Right hindlimb (tissue), 1 donor: ENCODE measurements around the gene B3GNT4.
"Not testable (repeated sequence)": the region's sequence is repeated elsewhere in the genome, so short reads cannot be mapped to it uniquely, and the experiment has no call there.

Source experiments
- DNase-seq: peaks from one replicate; pipeline ENCODE4 v3.0.0-alpha.2; 2018

B3GNT4 gene

DNA sequence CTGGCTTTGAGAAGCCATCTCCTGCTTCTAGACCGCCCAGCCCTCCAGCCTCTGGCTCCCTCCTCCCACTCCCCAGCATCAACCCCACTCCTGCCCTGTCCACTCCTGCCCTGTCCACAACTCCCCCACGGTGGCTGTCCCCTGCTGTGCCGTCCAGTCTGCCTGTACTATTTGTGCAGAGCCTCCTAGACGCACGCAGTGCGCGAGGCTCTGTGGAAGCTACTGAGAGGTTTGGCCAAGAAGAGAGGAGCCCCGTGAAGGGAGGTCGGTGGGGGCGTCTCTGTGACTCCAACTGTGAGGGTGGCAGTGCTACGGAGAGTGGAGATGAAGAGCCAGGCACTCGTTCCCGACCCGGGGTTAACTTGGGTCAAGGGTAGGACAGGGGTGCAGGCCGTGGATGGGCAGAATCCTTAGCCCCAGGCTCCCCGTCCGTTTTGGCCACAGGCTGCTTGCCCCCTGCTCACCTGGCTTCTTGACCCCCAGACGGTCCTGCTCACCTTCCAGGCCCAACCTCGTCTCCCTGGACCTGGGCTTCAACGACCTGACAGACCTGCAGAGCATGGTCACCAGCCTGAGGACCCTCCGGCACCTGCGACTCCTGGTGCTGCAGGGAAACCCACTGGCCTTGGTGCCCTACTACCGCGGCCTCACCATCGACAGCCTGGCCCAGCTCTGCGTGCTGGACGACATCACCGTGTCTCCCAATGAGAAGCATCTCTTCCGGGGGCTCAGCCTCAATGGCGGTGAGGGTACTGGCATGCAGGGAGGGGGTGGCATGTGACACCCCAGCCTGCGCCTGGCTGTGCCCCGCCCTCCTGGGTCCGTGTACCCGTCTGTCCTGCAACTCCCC is 13.7 kb upstream of the B3GNT4 start:
- DNase-seq = no peak

DNA sequence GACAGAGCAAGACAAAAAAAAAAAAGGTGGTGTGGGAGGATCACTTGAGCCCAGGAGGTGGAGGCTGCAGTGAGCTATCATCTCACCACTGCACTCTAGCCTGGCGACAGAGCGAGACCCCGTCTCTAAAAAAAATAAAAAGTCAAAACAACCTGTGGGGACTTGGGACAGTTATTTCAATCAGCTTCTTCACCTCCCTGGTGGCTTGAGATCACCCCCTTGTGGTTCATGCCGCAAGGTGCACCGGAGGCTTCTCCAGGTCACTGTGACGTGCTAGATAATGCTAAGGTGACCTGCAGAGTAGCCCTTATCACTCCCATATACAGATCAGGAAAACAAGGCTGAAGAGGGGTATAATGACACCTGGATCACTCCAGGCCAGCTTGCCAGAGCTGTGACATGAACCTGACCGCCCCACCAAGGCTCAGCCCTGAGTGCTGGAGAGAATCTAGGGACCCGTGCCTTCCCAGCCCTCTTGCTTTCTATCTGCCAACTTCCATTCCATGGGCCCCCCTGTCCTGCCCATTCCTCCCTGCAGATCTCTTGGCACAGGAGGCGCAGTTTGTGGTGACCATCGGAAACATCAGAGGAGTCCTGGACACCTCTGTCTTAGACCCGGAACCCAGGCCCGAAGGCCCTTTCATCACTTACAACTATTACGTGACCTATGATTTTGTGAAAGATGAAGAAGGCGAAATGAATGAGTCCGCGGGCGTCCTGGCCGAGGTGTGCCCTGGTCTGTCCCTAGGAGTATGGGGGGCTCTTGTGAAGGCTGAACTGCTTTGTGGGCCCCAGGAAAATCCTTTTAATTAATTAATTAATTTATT is 12.5 kb upstream of the B3GNT4 start:
- no peak for DNase-seq

DNA sequence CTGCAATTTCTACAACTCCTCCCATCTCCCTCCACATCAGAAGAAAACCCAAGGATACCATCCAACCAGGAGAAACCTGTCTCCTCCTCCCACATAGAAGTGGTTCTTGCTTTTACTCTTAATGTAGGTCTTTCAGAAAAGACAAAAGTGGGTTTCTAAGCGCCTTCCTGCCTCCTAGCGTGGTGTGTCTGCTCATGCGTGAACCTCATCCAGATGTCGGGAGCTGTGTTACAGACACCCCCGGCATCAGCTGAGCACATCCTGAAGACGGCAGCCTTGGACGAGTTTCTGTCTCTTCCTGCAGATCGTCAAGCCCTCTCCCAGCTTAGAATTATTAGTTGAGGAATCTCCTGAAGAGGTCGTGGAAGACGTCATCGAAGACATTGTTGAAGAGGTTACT is 11.1 kb upstream of the B3GNT4 start:
- no peak for DNase-seq

DNA sequence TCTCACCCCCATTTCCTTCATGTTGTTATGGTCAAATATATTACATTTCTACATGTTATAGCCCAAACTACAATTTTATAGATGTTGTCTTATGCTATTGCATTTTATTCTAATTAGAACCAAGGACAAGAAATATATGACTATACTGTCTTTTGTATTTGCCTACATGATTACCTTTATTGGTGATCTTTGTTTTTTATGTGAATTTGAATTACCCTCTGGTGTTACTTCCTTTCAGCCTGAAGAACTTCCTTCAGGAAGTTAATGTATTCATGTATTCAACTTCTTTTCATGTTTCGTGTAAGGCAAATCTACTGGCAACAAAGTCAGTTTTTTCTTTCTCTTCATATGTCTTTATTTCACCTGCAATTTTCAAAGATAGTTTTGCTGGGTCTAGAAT is 8.7 kb upstream of the B3GNT4 start:
- no peak for DNase-seq

DNA sequence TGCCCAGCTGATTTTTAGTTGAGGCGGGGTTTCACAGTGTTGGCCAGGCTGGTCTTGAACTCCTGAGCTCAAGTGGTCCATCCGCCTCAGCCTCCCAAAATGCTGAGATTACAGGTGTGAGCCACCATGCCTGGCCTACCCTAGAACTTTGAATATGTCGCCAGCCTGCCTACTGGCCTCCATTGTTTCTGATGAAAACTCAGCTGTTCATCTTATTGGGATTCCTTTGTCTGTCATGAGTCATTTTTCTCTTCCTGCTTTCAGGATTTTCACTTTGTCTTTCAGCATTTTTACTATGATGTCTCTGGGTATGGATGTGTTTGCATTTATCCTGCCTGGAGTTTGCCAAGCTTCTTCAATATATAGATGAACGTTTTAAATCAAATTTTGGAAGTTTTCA is 8.1 kb upstream of the B3GNT4 start:
- no peak for DNase-seq

DNA sequence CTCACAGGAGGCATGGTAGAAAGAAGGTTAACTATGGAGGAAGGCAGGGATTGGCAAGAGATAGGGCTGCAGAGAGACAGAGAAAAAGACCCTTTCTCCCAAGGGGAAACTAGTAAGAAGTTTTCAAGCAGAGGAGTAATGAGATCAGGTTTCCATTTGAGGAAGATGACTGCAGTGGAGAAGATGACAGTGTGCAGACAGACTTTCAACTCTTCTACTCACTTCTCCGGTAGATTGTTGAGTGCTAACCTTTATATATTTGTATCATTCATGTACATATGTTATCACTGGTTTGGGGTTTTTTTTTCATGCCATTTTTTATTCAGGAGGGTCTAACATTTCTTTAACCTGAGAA is 5.9 kb upstream of the B3GNT4 start:
- no peak for DNase-seq

DNA sequence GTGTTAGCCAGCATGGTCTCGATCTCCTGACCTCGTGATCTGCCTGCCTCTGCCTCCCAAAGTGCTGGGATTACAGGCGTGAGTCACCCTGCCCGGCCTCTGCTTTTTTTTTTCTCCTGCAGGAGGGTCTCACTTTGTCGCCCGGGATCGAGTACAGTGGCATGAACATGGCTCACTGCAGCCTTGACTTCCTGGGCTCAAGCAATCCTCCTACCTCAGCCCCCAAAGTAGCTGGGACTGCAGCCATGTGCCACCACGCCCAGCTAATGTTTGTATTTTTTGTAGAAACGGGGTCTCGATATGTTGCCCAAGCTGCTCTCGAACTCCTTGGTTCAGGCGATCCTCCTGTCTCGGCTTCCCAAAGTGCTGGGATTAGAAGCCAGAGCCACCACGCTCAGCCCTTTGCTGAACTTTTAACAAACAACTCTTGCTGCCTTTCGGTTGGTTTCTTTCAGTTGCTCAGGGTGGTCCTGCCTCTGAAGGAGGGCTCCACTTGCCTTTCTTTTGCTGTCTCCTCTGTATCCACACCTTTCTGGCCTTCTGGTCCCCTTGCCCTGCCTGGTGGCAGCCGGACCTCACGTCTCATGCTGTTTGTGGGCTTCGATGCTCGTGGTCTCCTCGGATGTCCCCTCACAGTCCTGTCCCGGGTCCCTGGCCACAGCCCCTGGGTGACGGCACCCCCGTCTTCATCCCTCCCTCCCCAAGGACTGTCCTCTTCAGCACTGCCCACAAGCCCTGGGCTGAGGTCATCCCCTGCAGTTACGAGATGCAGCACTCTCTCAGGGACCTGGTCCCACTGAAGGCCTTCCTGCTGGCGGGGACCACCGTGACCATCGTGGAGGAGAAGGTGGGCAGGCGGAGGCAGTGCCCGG is 3.8 kb upstream of the B3GNT4 start:
- DNase-seq = no peak

DNA sequence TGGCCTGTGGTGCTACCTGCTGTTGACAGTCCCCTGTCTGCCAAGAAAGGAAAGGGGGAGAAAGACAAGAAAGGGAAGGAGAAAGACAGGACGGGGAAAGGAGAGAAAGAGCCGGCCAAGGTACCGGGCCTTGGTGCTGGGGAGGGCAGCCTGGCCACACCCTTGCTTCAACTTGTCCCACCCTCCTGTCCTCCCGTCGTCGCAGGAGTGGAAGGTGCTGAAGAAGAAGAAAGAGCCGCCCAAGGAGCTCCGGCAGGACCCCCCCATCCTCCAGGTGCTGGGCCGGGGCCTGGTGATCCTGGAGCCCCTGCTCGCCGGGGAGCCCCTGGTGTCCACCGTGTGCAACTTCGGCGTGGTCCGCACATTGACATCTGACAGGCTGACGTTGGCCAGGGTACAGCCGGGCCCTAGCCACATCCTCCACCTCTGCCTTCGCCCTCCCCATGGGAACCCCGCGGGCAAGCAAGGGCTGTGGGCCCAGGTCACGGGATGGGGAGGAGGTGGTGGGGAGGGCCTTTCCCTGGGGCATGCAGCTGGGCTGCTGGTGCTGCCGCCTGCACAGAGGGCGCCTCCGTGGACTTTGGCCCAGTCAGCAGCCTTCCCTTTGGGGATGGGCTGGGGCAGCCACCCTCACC is 2.9 kb upstream of the B3GNT4 start:
- DNase-seq = no peak

DNA sequence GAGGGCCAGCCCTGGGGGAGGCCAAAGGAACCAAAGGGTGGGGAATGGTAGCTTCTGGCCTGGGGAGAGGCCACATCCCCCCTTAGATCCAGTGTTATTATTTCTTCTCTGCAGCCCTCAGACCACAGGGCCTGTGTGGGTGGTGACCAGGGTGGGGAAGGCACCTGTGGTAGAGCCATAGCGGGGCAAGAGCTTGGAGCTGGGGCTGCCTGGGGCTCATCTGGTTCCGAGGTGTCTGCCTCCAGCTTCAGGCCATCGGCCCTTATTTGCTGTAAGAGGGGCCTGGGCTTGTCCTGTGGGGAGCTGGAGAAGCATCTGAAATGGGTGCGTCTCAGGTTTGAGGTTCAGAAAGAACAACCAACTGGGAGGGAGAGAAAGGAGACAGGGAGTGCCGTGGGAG is 2.1 kb upstream of the B3GNT4 start:
- DNase-seq = no peak

DNA sequence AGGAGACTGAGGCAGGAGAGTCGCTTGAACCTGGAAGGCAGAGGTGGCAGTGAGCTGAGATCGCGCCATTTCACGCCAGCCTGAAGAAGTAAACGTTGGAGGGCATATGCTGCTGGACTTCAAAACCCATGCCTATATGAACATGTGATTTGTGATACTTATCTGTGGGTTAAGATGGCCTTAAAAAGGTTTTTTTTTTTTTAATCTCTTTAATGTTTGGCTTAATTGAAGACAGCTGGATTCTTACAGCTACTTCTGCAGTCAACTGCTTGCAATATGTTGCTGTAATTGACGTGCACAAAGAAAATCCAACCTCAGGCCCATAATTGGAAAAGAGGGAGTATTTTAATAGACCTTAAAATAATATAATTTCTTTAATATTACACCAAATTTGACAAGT is 1.5 kb upstream of the B3GNT4 start:
- no peak for DNase-seq

DNA sequence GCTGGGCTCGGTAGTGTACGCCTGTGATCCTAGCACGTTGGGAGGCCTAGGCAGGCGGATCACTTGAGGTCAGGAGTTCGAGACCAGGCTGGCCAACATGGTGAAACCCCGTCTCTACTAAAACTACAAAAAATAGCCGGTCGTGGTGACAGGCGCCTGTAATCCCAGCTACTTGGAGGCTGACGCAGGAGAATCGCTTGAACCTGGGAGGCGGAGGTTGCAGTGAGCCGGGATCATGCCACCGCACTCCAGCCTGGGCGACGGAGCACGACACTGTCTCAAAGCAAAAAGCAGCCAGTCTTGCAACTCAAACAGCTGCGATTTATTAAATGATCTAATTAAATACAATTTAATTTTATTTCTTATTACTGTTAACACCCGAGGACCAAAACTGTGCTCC is 698 bp upstream of the B3GNT4 start:
- DNase-seq = not testable (repeated sequence)

DNA sequence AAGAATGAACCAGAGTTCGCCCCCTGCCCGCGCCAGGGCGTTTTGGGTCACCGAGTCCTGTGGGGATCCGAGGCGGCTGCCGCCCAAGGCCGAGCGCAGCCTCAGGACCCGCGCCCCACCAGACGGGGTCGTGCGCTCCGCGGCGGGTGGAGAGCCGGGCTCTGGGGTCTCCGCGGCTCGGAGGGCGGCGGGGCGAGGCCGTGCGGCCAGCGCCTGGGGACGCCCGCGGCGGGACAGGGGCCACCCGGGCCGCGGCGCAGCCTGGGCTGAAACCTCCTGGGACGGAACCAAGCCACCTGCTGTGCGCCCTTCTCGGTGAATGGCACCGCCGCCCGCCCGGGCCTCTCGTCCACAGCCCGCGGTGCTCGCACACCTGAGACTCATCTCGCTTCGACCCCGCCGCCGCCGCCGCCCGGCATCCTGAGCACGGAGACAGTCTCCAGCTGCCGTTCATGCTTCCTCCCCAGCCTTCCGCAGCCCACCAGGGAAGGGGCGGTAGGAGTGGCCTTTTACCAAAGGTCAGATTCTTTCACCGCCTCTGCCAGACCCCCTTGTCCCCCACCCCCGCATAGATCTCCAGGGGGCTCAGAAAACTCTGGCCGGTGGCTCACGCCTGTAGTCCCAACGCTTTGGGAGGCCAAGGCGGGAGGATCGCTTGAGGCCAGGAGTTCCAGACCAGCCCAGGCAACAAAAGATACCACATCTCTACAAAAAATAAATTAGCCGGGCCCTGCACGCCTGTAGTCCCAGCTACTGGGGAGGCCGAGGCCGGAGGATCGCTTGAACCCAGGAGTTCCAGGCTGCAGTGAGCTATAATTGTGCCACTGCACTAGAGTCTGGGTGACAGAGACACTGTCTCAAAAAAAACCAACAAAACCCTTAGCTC is 901 bp downstream of the B3GNT4 start:
- no peak for DNase-seq

DNA sequence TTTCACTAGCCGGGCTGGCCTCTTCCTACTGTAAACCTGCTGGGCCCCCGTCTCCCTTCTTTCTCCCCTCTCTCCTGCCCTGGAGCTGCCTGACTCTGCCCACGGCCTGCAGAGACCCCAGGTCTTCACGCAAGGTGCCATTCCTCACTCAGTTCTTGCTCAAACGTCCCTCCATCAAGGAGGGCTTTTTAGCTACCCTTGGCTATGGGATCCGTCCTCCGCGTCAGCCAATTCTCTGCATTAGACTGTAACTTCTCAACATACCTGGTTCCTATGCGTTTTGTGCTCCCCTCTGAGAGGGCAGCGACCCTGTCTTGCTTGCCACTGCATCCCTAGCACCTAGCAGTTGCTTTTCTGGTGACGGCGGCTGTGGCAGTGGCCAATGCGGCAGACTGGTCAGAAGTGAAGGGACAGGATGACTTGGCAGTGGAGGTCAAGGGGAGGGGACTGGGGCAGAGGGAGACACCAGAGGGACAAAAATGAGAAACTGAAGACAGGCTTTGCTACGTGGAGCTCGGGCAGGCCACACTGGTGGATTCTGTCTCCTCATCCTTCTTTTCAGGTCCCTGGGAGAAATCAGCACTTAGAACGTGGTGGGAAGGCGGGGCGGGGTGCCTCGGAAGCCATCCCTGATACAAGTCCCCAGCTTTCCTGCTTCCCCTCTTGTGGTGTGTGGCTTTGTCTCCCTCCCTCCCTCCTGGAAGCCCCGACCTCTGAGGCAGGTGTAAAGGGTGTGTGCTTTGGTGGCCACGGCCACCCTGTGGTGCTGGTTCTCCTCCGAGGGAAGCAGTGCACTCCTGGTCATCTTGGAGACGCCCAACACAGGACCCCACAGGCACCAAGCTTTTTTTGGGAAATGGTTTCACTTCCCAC is 1.8 kb downstream of the B3GNT4 start:
- DNase-seq = no peak

DNA sequence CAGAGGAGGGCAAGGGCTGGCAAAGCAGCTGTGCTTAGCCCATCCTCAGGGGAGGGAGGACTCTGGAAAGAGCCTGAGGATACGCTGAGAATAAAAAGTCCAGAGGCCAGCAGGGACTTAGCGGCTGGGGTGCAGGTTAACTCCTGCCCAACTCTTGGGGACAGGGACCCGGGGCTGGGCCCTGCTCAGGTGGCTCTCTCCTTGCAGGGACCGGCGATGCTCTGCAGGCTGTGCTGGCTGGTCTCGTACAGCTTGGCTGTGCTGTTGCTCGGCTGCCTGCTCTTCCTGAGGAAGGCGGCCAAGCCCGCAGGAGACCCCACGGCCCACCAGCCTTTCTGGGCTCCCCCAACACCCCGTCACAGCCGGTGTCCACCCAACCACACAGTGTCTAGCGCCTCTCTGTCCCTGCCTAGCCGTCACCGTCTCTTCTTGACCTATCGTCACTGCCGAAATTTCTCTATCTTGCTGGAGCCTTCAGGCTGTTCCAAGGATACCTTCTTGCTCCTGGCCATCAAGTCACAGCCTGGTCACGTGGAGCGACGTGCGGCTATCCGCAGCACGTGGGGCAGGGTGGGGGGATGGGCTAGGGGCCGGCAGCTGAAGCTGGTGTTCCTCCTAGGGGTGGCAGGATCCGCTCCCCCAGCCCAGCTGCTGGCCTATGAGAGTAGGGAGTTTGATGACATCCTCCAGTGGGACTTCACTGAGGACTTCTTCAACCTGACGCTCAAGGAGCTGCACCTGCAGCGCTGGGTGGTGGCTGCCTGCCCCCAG is 2.8 kb downstream of the B3GNT4 start:
- DNase-seq = no peak

DNA sequence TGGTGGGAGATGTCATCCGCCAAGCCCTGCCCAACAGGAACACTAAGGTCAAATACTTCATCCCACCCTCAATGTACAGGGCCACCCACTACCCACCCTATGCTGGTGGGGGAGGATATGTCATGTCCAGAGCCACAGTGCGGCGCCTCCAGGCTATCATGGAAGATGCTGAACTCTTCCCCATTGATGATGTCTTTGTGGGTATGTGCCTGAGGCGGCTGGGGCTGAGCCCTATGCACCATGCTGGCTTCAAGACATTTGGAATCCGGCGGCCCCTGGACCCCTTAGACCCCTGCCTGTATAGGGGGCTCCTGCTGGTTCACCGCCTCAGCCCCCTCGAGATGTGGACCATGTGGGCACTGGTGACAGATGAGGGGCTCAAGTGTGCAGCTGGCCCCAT is 3.5 kb downstream of the B3GNT4 start:
- no peak for DNase-seq

DNA sequence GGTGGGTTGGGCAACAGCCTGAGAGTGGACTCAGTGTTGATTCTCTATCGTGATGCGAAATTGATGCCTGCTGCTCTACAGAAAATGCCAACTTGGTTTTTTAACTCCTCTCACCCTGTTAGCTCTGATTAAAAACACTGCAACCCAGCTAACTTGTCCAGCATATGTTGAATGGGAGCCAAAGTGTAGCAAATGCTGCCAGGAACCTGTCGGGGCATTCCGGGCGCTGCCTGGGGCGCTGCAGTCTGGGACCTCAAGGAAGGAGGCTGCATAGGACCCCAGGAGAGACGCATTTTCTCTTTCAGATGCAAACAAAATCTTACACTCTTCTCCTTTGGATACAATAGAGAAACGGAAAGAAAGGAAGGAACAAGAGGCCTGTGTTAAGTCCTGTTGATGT is 3.9 kb downstream of the B3GNT4 start:
- no peak for DNase-seq

DNA sequence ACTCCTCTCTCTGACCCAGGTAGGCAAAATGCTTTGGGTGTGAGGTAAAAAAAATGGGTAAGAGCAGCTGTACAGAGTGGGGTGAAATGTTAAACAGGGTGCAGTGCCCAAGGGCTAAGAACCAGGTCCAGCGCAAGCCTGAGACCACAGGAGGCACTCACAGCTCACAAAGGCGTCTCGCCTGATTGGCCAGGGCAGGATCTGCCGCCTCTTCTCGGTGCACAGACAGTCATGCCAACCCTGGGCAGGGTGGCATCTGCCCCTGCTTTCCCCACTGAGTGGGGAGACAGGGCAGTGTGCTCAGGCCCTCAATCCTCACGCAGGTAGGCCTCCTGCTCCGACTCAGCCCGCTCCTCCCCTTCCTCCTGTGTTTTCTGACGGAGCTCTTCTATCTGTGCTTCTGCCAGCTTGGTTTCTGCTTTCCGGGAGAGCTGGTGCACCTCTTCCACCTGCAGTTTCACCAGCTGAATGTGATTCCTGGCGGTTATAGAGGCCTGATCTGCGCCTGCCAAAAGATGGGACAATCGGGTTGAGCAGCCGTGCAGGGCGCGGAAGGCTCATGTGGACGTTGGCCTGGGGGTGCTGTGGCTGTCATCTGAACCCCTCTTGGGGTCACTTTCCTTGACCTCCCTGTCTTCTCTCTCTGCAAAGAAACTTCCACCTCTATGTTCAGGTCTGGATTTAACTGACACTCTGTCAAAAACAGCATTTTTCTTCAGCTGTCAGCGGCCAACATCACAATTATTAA is 4.7 kb downstream of the B3GNT4 start:
- DNase-seq = no peak

DNA sequence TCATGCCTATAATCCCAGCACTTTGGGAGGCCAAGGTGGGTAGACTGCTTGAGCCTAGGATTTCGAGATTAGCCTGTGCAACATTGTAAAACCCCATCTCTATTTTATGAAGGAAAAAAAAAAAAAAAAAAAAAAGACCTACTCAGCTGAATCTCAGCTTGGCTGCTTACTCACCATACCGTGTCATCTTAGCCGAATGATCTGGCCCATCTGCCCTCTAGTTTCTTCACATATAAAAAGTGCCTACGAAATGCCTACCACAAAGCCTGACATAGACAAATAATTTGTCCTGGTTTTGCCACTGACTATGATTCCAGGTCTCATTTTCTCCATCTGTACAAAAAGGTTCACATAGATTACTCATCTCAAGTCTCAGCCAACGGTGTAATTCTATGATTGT is 12.3 kb downstream of the B3GNT4 start:
- no peak for DNase-seq

DNA sequence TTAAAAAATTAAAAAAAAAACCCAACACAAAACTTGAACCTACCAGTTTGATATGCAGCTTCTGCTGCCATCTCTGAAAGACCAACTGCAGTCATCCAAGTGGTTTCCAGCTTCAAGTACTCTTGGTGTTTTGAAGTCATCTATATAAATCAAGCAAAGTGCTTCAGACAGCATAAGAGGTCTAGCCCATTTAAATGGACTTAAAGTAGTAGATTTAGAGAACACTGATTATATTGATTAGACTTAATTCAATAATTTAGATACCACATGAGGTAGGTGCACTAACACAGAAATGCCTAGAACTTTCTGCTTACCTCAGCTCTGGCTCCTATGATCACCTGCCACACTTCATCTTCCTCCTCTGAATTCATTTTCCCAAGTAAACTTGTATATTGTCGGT is 12.9 kb downstream of the B3GNT4 start:
- no peak for DNase-seq
